Stimulated activated CD8-positive, alpha-beta memory T cell treated with anti-CD3 and anti-CD28 coated beads, Interleukin-15, amount 100 ng/mL, for 48 hours (primary cell): ENCODE results near the gene SPTA1.

Experiments
- DNase-seq, 2 donors: peaks; one replicate each; pipeline ENCODE4 v3.0.0-alpha.2; 2020; ENCODE audit warnings: low read depth in 2 of 2

SPTA1 gene

GRCh38 chr1:158572226-158572625 lies 114.3 kb downstream of the SPTA1 start:
- no peak for DNase-seq

GRCh38 chr1:158570480-158570879 lies 116.0 kb downstream of the SPTA1 start, which contains the start of gene OR6P1:
OR6P1 (minus strand) TSS chr1:158570580; CDS start chr1:158563604, 6,976 bp downstream.
- DNase-seq, result no peak

DNA sequence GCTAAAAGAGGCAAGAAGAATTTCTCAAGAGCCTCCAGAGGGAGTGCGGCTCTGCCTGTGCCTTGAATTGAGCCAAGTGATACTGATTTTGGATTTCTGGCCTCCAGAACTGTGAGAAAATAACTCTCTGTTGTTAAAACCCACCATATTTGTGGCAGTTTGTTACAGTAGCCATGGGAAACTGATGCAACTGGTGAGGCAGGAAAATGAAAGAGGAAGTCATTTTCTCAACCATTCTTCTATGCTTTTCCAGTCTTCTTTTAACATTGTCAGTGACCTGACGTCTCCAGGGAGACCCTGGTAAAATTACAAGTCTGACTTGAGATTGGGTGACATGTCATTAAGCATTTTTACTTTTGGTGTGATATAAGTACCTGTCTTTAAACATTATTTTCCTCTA lies 121.9 kb downstream of the SPTA1 start:
- no peak for DNase-seq

GRCh38 chr1:158563853-158564252 lies 122.7 kb downstream of the SPTA1 start:
- no peak for DNase-seq
